Activated CD4-positive, alpha-beta T cell treated with anti-CD3 and anti-CD28 coated beads, Interleukin-2, amount 50 U/mL, for 1 hour (primary cell): ENCODE data around the gene GPR107.

ENCODE experiments used
- DNase-seq: peaks from one replicate; pipeline ENCODE4 v3.0.0-alpha.2; 2020

GPR107 gene

DNA sequence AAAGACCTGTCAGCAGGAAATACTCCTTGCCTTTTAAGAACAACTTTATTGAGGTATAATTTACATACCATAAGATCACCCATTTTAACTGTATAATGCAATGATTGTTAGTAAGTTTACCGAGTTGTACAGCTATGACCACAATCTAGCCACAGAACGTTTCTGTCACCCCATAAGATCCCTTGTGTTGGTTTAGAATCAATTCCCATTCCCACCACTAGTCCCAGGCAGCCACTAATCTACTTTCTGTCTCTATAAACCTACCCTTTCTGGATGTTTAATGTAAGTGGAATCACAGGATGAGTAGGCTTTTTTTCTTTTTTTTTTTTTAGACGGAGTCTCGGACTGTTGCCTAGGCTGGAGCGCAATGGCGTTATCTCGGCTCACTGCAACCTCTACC is 4.4 kb downstream of the GPR107 start:
- DNase-seq = no peak

DNA sequence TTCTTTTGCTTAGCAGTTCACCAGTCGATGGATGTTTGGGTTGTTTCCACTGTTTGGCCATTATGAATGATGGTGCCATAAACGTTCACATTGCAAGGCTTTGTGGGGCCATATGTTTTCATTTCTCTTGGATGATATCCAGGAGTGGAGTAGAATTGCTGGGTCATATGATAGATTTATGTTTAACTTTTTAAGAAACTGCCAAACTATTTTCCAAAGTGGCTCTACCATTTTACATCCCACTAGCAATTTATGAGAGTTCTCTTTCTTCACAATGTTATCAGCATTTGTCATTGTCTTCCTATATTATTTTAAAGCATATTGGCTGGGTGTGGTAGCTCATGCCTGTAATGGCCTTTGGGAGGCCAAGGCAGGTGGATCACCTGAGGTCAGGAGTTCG is 5.2 kb downstream of the GPR107 start:
- no peak for DNase-seq

DNA sequence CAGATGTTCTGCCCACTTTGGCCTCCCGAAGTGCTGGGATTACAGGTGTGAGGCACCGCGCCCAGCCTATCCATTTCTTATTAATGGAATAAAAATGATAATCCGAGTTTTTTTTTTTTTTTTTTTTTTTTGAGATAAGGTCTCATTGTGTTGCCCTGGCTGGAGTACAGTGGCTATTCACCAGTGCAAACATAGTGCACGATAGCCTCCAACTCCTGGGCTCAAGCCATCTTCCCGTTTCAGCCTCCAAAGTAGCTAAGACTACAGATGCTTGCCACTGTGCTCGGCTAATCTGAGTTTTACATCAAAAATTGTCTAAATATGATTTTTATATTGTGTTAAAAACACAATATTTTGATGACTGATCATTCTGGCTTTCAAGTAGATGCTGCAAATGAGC is 6.6 kb downstream of the GPR107 start:
- DNase-seq = no peak

DNA sequence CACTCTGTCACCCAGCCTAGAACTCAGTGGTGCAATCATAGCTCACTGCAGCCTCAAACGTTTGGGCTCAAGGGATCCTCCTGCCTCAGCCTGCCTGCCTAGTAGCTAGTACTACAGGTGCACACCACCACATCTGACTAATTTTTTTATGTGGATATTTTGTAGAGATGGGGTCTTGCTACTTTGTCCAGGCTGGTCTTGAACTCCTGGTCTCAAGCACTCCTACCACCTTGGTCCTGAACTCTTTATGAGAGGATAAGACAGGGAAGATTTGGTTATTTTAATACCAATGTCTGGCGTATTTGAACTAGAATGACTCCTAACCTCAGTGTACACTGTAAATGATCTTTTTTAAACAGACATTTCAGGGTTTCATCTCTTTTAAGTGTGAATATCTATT is 9.0 kb downstream of the GPR107 start:
- no peak for DNase-seq

DNA sequence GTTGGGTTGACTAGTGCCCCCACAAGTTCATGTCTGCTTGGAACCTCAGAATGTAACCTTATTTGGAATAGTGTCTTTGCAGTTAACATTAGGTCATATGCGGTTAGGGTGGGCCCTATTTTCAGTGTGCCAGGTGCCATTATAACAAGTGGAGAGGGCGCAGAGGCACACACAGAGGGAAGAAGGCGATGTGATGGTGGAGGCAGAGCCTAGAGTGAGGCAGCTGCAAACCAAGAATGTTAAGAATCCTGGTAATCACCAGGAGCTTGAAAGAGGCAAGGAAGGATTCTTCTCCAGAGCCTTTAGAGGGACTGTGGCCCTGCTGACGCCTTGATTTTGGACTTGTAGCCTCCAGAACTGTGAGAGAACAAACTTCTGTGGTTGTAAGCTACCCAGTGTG is 10.9 kb downstream of the GPR107 start:
- no peak for DNase-seq

DNA sequence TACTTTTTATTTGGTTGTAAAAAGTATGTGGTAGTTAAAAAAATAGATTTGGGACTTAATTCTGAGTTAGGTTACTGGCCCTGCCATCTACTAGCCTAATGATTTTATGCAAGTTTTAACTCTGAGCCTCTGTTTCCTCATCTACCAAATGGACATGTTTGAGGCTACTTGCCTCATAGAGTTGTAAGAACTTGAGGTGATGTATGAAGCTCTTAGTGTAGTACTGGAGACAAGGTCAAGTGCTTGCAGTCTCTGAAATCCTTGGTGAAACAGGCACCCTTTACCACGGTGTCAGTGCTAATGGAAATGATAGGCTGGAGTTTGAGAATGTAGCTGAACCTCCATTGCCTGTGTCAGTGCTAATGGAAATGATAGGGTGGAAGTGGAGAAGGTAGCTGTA is 15.3 kb downstream of the GPR107 start:
- no peak for DNase-seq

DNA sequence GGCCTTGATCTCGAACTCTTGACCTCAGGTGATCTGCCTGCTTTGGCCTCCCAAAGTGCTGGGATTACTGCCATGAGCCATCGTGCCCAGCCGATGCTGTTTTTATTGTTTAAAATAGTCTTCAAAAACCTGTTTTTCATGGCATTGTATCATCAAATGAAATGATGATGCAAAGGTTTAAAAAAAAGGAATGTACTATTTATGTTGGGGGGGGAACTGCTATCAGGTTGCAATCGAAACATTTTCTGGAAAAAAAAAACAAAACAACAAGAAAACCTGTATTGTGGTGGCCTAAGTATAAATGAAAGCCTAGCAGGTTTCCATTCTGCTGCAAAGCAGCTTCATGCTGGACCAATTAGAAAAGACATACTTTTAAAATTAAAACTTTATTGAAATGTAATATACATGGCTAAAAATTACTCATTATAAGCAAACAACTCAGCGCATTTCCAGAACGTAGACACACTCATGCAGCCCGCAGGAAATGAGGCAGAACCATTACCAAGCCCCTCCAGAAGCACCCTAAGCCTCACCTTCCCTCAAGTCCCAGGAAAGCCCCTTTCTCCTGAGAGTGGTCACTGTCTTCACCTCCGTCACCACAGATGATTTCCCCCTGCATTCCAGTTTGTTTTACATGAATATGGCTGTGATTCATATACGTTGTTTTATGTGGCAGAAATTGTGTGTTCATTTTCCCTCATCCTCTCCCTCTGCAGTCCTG is 19.0 kb downstream of the GPR107 start:
- no peak for DNase-seq

DNA sequence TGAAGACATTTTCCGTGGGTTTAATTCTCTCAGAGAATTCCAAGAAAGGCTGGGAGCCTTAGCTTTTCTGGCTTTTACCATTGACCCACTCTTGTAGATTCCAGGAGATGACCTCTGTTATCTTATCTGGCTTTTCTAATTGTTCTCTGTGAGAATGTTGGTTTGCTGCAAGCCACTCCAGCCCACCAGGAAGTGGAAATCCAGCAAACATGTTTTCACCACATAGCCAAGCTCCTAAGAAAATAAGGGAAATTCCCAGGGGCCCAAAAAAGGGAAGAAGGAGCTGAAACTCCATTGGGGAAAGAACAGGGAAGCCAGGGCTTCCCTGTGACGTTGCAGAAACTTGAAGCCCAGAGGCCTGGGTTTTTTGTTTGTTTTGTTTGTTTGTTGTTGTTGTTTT is 19.7 kb downstream of the GPR107 start:
- no peak for DNase-seq

DNA sequence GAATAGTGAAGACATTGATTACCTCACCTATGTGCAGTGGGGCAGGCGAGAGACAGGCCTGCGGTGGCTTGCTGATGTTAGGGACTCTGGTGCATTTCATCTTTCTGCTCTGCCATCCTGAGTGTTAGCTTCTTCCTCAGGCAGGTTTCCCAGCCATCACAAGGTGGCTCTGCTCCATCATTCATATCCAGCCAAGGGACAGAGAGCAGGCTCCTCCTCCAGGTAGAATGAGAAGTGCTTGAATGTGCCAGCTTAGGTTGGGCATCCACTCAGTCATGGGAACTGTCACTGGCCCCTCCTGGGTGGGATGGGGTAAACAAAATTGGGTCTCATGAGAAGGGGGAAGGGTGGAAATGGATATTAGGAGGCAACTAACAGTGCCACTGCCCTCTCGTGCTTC is 24.8 kb downstream of the GPR107 start:
- no peak for DNase-seq

DNA sequence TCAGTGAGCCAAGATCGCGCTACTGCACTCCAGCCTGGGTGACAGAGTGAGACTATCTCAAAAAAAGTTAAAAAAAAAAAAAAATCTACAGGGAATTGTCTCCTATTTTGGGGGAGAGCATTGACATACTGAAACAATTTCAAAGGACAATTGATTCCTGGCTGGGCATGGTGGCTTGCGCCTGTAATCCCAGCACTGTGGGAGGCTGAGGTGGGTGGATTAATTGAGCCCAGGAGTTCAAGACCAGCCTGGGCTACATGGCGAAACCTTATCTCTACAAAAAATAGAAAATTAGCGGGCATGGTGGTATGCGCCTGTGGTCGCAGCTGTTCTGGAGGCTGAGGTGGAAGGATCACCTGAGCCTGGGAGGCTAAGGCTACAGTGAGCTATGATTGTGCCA is 30.6 kb downstream of the GPR107 start:
- DNase-seq = no peak

DNA sequence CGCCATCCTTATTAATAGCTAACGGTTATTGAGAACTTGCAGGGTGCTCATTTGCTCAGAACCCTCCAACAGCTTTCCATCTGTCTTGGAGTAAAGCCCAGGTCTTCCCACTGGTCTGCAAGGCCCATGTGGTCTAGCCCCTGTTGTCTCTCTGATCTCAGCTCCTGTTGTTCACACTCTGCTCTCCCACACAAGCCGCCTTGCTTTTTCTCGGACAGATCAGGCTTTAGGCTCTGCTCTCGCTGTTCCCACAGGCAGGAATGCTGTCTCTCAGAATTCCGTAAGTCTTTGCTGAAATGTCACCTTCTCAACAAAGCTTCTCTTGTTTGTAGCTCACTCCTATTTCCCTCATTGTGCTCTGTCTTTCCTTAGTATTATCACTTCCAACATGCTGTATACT is 34.3 kb downstream of the GPR107 start:
- DNase-seq = no peak

DNA sequence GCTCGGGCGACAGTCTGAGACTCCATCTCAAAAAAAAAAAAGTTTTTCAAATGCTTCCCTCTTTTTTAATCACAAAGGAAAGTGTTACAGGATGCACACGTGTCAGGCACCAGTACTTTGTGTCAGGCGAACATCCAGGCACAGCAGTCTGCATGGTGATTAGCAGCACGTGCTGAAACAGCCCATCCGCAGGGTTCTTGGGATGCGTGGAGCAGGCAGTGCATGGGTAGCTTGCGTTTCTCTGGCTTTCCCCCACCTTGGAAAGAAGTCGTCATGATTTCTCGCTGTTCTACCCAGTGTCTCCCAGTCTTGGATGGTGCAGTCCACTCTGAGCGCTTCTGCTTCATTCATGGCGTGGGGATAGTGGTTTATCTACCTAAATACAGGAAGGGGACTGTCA is 35.4 kb downstream of the GPR107 start:
- no peak for DNase-seq

DNA sequence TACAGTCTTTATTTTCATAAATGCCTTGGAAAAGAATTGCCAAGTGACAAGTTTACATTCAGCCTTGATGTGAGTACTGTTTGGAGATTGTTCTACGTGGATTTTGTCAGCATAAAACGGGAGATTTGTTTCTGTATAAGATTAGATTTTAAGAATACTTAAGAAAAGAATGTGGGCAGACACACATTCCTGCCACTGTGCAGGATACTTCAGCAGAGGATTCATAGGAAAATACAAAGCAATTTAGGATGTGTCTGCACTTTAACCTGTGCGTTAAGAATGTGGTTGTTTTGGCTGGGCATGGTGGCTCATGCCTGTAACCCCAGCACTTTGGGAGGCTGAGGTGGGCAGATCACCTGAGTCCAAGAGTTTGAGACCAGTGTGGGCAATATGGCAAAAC is 37.2 kb downstream of the GPR107 start:
- DNase-seq = no peak

DNA sequence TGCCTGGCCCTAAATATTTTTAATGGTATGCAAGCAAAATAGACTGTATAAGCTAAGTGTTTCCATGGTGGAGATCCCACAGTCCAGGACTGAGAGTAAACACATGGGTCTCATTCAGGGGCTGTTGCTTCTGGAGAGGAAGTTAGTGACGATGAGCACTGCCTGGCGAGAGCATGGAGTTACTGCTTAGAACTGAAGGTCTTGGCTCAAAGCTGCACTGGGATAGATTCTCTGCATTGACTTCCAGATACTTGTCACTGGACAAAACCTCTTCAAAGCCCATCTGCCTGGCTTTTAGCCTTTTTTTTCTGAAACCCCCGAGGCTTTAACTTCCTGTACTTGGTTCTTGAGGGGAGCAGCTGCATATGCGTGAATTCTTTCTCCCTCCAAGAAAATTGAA is 39.2 kb downstream of the GPR107 start:
- no peak for DNase-seq

DNA sequence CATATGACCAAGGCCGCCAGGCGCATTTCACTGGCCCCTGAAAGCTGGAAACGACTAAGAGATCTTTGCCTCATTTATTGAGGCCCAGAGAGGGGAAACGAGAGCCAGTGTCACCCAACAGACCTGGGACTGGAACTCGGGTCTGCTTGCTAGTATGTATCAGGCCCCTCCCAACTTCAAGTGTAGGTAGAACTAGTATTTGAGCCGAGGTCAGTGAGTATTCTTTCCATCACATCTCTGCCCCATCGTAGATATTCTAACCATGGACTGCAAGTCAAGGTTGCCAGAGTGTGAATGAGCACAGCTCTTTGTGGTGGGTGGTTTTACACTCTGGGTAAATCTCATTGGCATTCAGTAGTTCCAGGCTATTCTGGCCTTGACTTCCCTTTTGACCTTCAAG is 42.2 kb downstream of the GPR107 start:
- DNase-seq = no peak

DNA sequence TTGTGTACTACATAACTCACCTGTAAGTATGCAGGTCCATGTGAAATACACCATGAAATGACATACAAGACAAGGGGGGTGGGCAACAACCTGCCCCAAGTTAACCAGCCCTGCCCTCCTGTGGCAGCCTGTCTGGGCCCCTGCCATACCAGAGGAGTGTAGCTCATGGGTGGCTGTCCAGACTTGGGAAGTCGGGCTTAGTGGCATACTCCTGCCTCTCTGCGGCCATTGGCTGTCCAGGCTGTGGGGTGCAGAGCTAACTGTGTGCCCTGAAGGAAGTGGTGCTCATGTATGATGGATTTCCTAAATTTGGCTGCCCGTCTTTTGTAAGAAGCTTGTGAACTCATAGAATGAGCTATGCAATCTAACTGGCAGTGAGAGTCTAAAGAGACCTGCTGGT is 47.0 kb downstream of the GPR107 start:
- no peak for DNase-seq

DNA sequence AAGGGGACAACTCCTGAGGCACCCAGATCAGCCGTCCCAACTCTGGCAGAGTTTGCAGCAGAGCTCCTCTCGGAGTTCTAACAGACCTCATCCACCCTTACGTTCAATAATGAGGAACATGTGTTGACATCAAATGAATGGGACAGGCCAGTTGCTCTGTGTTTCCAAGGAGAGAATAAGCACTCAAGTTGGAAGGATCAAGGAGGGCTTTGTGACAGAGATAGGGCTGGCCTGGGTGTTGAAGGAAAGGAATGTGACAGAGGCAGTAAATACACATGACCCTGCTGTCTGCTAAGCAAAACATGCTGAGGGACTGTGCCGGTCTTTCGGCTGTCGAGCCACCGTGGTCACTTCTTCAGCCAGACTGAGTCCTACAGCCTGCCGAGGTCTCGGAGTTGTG is 48.2 kb downstream of the GPR107 start:
- DNase-seq = no peak

DNA sequence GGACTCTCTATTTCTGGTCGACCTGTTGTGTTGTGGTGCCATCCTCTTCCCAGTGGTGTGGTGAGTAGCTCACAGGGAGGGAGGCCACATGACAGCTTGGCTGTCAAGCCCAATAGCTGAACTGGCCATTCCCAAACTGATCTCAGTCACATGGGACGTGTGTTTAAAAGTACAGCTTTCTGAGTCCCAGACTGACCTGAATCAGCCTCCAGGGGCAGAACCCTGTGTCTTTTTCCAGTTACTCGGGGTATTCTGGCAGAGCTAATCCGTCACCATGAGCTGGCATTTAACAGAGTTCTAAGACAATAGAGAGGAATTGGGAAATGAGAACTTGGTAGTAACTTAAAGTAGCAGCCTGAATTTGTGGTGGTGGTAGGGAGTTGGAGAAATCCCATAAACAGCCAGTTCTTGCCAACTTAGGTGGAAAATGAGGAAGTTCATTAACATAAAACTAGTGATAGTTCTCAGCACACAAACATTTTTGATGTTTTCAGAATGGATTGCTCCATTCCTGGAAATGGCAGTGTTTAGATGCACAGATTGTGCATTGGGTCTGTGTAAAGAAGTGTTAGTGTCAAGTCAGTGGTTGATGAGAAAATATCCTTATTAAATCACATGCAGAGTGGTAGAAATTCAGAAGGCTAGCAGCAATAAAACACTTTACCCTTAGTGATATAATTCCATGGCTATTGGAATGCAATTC is 50.9 kb downstream of the GPR107 start:
- no peak for DNase-seq

DNA sequence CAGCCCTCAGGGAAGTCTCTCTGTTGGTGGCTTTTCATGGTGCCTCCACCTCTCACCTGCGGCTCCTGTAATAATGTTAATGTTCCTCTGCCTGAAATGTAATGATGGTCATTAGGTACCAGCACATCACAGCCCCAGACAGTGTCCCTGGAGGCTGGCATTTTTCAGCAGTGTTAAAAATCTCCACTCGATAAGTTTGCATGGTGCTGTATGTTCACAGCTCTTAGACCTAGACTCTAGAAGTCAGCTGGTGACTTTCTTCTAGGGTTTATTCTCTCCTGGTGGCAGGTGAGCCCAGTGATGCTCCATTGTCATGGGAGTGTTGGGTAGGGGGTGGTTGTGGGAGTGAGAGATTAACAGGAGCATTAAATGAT is 53.1 kb downstream of the GPR107 start:
- no peak for DNase-seq

DNA sequence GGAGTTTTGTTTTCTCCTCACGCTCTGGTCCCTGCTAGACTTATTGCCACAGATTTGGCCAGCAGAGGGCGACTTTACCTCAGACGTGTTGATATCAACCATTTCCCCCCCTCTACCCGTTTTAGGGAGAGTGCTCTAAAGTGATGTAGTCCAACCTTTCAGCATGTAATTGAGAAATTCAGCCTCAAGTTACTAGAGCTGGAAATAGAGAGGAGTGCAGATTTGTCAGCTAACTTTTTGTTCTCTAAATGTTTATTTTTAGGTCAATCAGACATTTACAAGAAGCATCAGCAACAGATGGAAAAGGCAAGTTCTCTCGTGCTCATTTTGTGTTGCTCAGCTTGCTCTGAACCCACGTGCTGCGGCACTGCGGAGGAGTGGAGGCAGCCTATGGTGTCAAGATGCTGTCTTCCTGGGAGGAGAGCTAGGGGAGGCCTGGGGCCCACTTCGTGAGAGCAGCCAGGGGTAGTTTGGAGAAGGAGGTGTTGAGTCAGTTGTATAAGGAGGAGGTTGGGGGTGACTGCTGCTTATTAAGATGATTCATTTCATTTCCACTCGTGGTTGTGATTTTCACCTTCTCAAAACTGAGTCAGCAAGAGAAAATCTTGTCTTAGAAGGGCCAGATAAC is 53.6 kb downstream of the GPR107 start:
- peak; percentile 90 for DNase-seq

DNA sequence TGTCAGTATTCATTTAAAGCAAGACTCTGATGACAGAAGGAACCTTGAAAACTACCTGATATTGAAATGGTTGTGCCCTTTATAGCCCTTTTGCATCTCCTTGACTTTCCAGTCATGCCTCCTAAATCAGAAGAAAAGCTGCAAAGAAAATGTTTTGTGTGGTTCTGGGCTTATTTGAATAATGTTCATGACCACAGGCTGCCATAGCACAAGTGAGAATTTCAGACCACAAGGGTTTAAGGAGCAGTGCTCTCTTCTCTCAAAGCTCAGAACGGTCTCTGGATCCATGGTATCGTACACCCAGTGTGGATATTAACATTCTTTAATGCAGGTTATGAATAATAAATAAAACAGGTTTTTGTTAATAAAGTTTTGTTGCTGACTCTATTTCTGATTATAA is 54.2 kb downstream of the GPR107 start:
- DNase-seq = no peak

DNA sequence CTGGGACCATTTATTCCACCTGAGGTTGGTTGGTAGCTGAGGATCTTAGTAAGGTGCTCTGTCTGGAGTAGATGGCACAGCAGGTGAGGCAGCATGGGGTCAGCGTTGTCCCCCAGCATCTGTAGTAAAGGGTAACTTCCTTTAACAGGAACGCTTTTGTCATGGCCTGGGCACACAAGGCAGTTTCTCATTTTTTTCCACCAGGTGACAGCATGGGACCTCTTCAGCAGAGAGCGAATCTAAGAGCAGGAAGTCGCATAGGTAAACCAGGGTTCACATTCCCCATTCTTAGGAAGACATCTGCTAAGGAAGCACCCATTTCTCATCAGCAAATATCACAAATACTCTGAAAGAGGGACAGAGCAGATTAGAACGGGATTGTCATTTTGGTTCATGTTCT is 56.5 kb downstream of the GPR107 start:
- no peak for DNase-seq

DNA sequence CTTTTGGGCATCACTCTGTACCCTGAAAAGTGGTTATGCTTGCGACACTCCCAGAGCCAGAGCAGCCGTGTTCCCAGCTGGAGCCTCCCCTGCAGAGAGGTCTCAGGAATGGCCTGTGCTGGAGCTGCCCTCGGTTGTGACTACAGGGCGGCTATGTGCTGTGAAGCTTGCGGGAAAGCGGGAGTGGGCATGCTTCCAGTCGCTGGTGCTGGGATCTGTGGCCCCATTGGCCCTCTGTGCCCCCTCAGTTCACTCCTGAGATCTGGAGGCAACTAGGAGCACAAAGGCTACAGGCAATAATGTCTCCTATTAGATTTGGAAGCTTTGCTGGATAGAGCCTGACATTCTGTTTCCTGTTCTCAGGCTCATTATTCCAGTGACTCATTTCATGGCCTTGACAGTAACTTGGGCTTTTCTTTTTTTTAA is 56.9 kb downstream of the GPR107 start:
- no peak for DNase-seq

DNA sequence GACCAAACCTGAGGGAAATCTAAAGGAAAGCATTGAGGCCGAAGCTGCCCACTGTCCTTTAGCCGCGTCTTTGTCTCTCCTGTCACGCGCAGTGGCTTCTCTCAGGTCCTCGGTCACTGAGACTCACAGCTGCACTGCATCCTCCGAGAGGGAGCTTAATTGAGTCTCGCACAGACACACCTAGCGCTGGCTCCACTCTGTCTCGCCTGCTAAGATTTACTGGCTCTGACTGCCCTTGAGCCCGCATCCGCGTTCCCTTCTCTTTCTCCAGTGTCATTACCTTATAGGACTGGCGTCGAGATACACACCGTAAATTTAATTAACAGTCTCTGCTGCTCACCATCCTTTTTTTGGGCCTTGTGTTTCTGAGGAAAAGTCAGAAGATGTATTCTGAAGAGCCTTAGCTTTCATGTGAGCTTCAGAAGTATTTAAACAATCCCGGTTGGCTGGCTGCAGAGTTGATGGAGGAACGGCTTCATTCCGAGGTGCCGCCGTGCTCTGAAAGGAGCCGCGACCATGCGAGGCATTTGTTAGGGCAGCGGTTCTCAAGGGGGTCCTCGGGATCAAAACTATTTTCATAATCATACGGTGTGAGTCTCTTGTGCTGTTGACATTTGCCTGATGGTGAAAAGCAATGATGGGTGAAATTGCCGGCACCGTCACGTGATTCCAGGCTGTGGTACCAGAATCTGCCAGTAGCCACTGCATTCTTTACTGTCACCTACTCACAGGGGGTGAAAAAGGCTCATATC is 58.3 kb downstream of the GPR107 start:
- no peak for DNase-seq
